Activated T-cell treated with anti-CD3 and anti-CD28 coated beads for 48 hours (primary cell): ENCODE results near the gene ITGB5.

Source experiments
- DNase-seq: peaks from one replicate; pipeline ENCODE4 v3.0.0-alpha.2; 2020; ENCODE audit warnings: low read depth

Gene ITGB5

GRCh38 chr3:124862006-124862405, 25.2 kb downstream of the ITGB5 start:
- DNase-seq: no peak

- DNase-seq: no peak
Observed at GRCh38 chr3:124861041-124861440, 26.1 kb downstream of the ITGB5 start.

GRCh38 chr3:124860599-124860998, 26.6 kb downstream of the ITGB5 start:
- no peak for DNase-seq

GRCh38 chr3:124859025-124859424, 28.1 kb downstream of the ITGB5 start:
- no peak for DNase-seq

GRCh38 chr3:124858275-124858674, 28.9 kb downstream of the ITGB5 start:
- DNase-seq: no peak

GRCh38 chr3:124856677-124857076, 30.5 kb downstream of the ITGB5 start:
- no peak for DNase-seq

GRCh38 chr3:124854009-124854408, 33.2 kb downstream of the ITGB5 start:
- DNase-seq: no peak

GRCh38 chr3:124853446-124853845, 33.7 kb downstream of the ITGB5 start:
- no peak for DNase-seq

GRCh38 chr3:124851905-124852304, 35.3 kb downstream of the ITGB5 start:
- no peak for DNase-seq

GRCh38 chr3:124851136-124851535, 36.0 kb downstream of the ITGB5 start:
- no peak for DNase-seq

GRCh38 chr3:124850633-124851032, 36.5 kb downstream of the ITGB5 start:
- DNase-seq: no peak

- DNase-seq: no peak
Observed at GRCh38 chr3:124850212-124850611, 37.0 kb downstream of the ITGB5 start.

GRCh38 chr3:124848300-124848699, 38.9 kb downstream of the ITGB5 start:
- no peak for DNase-seq

GRCh38 chr3:124847863-124848262, 39.3 kb downstream of the ITGB5 start:
- no peak for DNase-seq

- no peak for DNase-seq
Observed at GRCh38 chr3:124847051-124847450, 40.1 kb downstream of the ITGB5 start.

GRCh38 chr3:124846189-124846588, 41.0 kb downstream of the ITGB5 start:
- no peak for DNase-seq

GRCh38 chr3:124845406-124845805, 41.8 kb downstream of the ITGB5 start:
- no peak for DNase-seq

- no peak for DNase-seq
Observed at GRCh38 chr3:124843506-124844177, 43.5 kb downstream of the ITGB5 start.

GRCh38 chr3:124843047-124843446, 44.1 kb downstream of the ITGB5 start:
- no peak for DNase-seq

- DNase-seq: no peak
Observed at GRCh38 chr3:124841517-124841916, 45.6 kb downstream of the ITGB5 start.

GRCh38 chr3:124840331-124840730, 46.8 kb downstream of the ITGB5 start:
- DNase-seq: no peak

GRCh38 chr3:124839896-124840295, 47.3 kb downstream of the ITGB5 start:
- no peak for DNase-seq

GRCh38 chr3:124838963-124839362, 48.2 kb downstream of the ITGB5 start:
- no peak for DNase-seq

GRCh38 chr3:124837730-124838186, 49.4 kb downstream of the ITGB5 start:
- DNase-seq: no peak
